HEK293T (cell line): ENCODE measurements around the gene HTR2A.

Experiments
- ARNT ChIP-seq: fragments of 450-650 bp; IDR thresholded peaks from 2 replicates; pipeline ENCODE4 v1.6.1; 2017; ENCODE audit warnings: mild to moderate bottlenecking
- BHLHE40 ChIP-seq: fragments of 450-650 bp; IDR thresholded peaks from 2 replicates; pipeline ENCODE4 v1.6.1; 2016; ENCODE audit warnings: mild to moderate bottlenecking, moderate library complexity, borderline replicate concordance
- ELF4 ChIP-seq: fragments of 450-650 bp; IDR thresholded peaks from 2 replicates; pipeline ENCODE4 v1.6.1; 2017; ENCODE audit warnings: antibody characterized with exemption
- FOXA1 ChIP-seq: fragments of 450-650 bp; IDR thresholded peaks from 2 replicates; pipeline ENCODE4 v1.6.1; 2016; ENCODE audit warnings: mild to moderate bottlenecking
- FOXK2 ChIP-seq: fragments of 450-650 bp; IDR thresholded peaks from 2 replicates; pipeline ENCODE4 v1.6.1; 2016; ENCODE audit warnings: mild to moderate bottlenecking
- FOXM1 ChIP-seq: fragments of 450-650 bp; IDR thresholded peaks from 2 replicates; pipeline ENCODE4 v1.6.1; 2017; ENCODE audit warnings: mild to moderate bottlenecking, borderline replicate concordance
- HDGF ChIP-seq: fragments of 450-650 bp; IDR thresholded peaks from 2 replicates; pipeline ENCODE4 v1.6.1; 2017; ENCODE audit warnings: antibody characterized with exemption, borderline replicate concordance
- LEF1 ChIP-seq: fragments of 450-650 bp; IDR thresholded peaks from 2 replicates; pipeline ENCODE4 v1.6.1; 2017; ENCODE audit warnings: mild to moderate bottlenecking, borderline replicate concordance
- SP1 ChIP-seq: fragments of 450-650 bp; IDR thresholded peaks from 2 replicates; pipeline ENCODE4 v1.6.1; 2017
- SUZ12 ChIP-seq: fragments of 450-650 bp; IDR thresholded peaks from 2 replicates; pipeline ENCODE4 v1.6.1; 2016; ENCODE audit warnings: mild to moderate bottlenecking
- ZNF384 ChIP-seq: fragments of 450-650 bp; IDR thresholded peaks from 2 replicates; pipeline ENCODE4 v1.6.1; 2016

GRCh38 chr13:46906405-46906804 is 9.6 kb upstream of the HTR2A start:
- TF ChIP-seq ZNF384 (no peak), FOXM1 (no peak), ARNT (no peak), SP1 (no peak), FOXK2 (no peak), SUZ12 (no peak), BHLHE40 (no peak), FOXA1 (no peak), HDGF (no peak), ELF4 (no peak), LEF1 (no peak)
